Neuron (in vitro differentiated cells): ENCODE results near the gene EXTL1.
"Not testable (repeated sequence)": the region's sequence is repeated elsewhere in the genome, so short reads cannot be mapped to it uniquely, and the experiment has no call there.

ENCODE experiments used
- H2AFZ ChIP-seq: one replicate; pipeline ENCODE4 v1.6.1; 2013; ENCODE audit warnings: low read depth, mild to moderate bottlenecking, inconsistent platforms, low read length, moderate library complexity
- H3K27me3 ChIP-seq: one replicate; pipeline ENCODE4 v1.6.1; 2013; ENCODE audit warnings: low read length; ENCODE audit not compliant: insufficient read depth
- H3K36me3 ChIP-seq: one replicate; pipeline ENCODE4 v1.6.1; 2013; ENCODE audit warnings: low read length; ENCODE audit not compliant: insufficient read depth
- H3K4me1 ChIP-seq: one replicate; pipeline ENCODE4 v1.6.1; 2013; ENCODE audit warnings: low read length; ENCODE audit not compliant: insufficient read depth
- H3K4me3 ChIP-seq: 2 replicates; pipeline ENCODE4 v1.5.1; 2013; ENCODE audit warnings: mild to moderate bottlenecking, low read length, moderate library complexity
- H3K9me3 ChIP-seq: one replicate; pipeline ENCODE4 v1.6.1; 2013; ENCODE audit warnings: low read length

EXTL1 gene, protein sequence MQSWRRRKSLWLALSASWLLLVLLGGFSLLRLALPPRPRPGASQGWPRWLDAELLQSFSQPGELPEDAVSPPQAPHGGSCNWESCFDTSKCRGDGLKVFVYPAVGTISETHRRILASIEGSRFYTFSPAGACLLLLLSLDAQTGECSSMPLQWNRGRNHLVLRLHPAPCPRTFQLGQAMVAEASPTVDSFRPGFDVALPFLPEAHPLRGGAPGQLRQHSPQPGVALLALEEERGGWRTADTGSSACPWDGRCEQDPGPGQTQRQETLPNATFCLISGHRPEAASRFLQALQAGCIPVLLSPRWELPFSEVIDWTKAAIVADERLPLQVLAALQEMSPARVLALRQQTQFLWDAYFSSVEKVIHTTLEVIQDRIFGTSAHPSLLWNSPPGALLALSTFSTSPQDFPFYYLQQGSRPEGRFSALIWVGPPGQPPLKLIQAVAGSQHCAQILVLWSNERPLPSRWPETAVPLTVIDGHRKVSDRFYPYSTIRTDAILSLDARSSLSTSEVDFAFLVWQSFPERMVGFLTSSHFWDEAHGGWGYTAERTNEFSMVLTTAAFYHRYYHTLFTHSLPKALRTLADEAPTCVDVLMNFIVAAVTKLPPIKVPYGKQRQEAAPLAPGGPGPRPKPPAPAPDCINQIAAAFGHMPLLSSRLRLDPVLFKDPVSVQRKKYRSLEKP

DNA sequence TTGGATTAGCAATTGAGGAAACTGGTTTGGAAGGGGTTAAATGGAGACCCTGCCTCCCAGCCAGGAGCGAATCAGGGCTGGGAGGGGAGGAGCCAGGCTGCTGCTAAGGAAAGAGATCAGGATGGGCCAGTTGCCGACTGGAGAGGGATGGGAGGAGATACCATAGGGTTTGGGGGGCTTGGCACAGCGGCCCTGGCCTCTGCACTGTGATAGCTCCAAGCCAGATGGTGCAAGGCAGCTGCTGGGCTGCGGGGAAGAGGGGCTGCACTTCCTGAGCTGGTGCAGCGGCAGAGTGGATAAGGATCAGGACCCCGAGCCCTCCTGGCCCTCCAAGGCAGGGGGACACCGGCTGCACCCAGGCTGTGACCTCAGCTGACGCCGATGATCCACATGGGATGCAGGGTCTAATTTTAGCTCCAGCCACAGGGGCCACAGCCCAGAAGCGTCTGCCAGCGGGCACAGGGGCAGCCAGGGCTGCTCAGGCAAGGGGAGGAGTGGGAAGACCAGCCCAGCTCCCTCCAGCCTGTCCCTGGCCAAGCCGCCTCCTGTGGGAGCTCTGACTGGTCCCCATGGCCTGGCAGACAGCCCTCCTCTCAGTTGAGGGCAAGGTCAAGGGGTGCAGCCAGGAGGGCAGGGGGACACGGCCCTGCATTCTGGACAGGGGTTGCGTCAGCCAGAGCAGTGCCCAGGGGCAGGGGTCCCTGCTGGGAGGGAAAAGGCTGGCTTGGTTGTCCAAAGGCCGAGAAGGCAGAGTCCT lies at the start of gene EXTL1:
TSS of gene EXTL1 (plus strand) at position 129 of the 757 bp plus-strand sequence. CDS start 872 bp downstream, outside the sequence.
- H3K9me3 ChIP-seq = no peaks in the 10 kb centered on the region
- H3K27me3 ChIP-seq = peaks cover 5% of the 10 kb centered on the region
- peaks cover 26% of the 10 kb centered on the region for H3K4me1 ChIP-seq
- no peaks in the 10 kb centered on the region for H3K36me3 ChIP-seq
- peak within 1 kb of the TSS; percentile 53 for H3K4me3 ChIP-seq
- H2AFZ ChIP-seq = peak within 1 kb of the TSS; percentile 38

DNA sequence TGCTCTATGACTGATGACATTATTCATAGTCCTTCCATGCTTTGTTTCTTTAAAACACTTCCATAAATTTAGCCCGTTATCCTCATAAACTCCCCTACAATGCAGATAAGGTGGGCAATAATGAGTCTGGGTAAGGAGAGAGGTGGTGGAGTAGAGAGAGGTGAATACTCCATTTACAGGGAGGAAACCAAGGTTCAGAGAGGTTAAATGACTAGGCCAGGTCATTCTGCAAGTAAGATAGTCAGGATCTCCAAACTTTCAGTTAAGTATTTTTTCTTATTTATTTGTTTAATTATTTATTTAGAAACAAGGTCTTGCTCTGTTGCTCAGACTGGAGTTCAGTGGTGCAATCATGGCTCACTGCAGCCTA lies 49.8 kb upstream of the EXTL1 start:
- H3K27me3 ChIP-seq = no peaks in the 10 kb centered on the region
- H3K36me3 ChIP-seq = peaks cover 72% of the 10 kb centered on the region
- no peak overlapping the region for H3K4me3 ChIP-seq
- H3K9me3 ChIP-seq = peaks cover 6% of the 10 kb centered on the region
- no peak overlapping the region for H2AFZ ChIP-seq
- H3K4me1 ChIP-seq = no peaks in the 10 kb centered on the region

- Histone ChIP-seq H3K4me1 (no peaks in the 10 kb centered on the region), H3K4me3 (no peak overlapping the region), H2AFZ (no peak overlapping the region), H3K27me3 (no peaks in the 10 kb centered on the region), H3K36me3 (peaks cover 73% of the 10 kb centered on the region), H3K9me3 (peaks cover 2% of the 10 kb centered on the region)
Observed at GRCh38 chr1:25973610-25974321, 47.8 kb upstream of the EXTL1 start.

GRCh38 chr1:25977801-25978200 lies 43.8 kb upstream of the EXTL1 start:
- H3K27me3 ChIP-seq = no peaks in the 10 kb centered on the region
- H2AFZ ChIP-seq = no peak overlapping the region
- no peak overlapping the region for H3K4me3 ChIP-seq
- H3K9me3 ChIP-seq = peaks cover 3% of the 10 kb centered on the region
- H3K4me1 ChIP-seq = no peaks in the 10 kb centered on the region
- H3K36me3 ChIP-seq = peaks cover 71% of the 10 kb centered on the region

GRCh38 chr1:25978403-25978802 lies 43.2 kb upstream of the EXTL1 start:
- H3K36me3 ChIP-seq = peaks cover 73% of the 10 kb centered on the region

GRCh38 chr1:25979210-25979609 lies 42.4 kb upstream of the EXTL1 start:
- Histone ChIP-seq H2AFZ (no peak overlapping the region), H3K9me3 (peaks cover 3% of the 10 kb centered on the region), H3K4me3 (no peak overlapping the region), H3K4me1 (no peaks in the 10 kb centered on the region), H3K27me3 (no peaks in the 10 kb centered on the region), H3K36me3 (peaks cover 73% of the 10 kb centered on the region)

More at GRCh38 chr1:25978403-25978802, 43.2 kb upstream of the EXTL1 start:
- H3K9me3 ChIP-seq = peaks cover 3% of the 10 kb centered on the region
- H3K4me3 ChIP-seq = no peak overlapping the region
- no peak overlapping the region for H2AFZ ChIP-seq
- H3K4me1 ChIP-seq = no peaks in the 10 kb centered on the region
- H3K27me3 ChIP-seq = no peaks in the 10 kb centered on the region

GRCh38 chr1:25985171-25985570 lies 36.4 kb upstream of the EXTL1 start:
- Histone ChIP-seq H3K4me1 (no peaks in the 10 kb centered on the region), H3K27me3 (no peaks in the 10 kb centered on the region), H3K9me3 (peaks cover 2% of the 10 kb centered on the region), H3K4me3 (no peak overlapping the region), H2AFZ (no peak overlapping the region), H3K36me3 (peaks cover 48% of the 10 kb centered on the region)

DNA sequence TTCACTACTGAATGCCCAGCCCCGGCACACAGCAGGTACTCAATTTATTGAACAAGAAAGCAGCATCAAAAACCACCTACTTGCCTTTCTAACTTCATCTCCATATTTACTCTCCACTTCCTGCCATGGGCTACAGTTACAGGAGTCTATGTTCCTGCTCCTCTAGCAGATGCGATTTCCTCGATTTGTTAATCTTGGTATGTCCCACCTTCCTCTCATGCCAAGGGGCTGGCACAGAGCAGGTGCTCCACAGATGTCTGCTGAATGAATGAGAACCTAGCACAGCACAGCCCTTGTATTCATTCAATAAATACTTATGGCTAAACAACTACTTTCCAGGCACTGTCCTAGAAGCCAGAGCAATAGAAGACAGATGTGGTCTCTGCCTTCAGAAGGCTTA lies 35.9 kb upstream of the EXTL1 start:
- Histone ChIP-seq H2AFZ (no peak overlapping the region), H3K27me3 (no peaks in the 10 kb centered on the region), H3K4me3 (no peak overlapping the region), H3K9me3 (peaks cover 2% of the 10 kb centered on the region), H3K4me1 (no peaks in the 10 kb centered on the region), H3K36me3 (peaks cover 48% of the 10 kb centered on the region)

DNA sequence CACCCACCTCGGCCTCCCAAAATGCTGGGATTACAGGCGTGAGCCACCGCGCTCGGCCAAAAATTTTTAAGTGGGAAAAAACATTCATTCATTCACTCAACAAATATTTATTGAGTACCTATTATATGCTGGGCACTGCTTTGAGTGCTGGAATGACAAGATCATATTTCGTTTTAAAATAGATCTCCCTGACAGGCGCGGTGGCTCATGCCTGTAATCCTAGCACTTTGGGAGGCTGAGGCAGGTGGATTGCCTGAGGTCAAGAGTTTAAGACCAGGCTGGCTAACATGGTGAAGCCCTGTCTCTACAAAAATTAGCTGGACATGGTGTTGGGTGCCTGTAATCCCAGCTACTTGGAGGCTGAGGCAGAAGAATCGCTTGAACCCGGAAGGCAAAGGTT lies 34.8 kb upstream of the EXTL1 start:
- H3K36me3 ChIP-seq = peaks cover 45% of the 10 kb centered on the region
- H3K4me1 ChIP-seq, H2AFZ ChIP-seq, H3K4me3 ChIP-seq, H3K27me3 ChIP-seq, H3K9me3 ChIP-seq: not testable (repeated sequence)

DNA sequence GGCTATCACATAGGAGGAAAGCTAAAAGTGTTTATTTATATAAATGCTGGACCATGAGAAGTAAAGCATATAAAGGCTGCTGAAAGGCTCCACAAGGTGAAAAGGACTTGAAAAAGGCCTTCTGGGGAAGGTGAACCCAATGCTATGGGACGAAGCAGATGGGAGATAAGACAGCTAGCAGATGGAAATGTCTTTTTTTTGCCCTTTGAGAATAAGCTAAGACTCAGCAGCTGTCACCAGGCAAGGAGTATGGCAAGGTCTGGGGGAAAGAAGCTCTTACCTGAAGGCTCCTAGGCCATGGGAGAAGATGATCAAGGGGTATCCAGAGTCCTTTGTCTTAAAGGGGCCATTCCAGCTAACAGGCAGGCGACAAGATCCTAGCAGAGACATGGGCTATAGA lies 33.6 kb upstream of the EXTL1 start:
- peaks cover 34% of the 10 kb centered on the region for H3K36me3 ChIP-seq
- H3K9me3 ChIP-seq = no peaks in the 10 kb centered on the region
- H3K27me3 ChIP-seq = no peaks in the 10 kb centered on the region
- H3K4me3 ChIP-seq = no peak overlapping the region
- no peak overlapping the region for H2AFZ ChIP-seq
- peaks cover 8% of the 10 kb centered on the region for H3K4me1 ChIP-seq

GRCh38 chr1:25989440-25990234 lies 31.9 kb upstream of the EXTL1 start:
- Histone ChIP-seq H3K36me3 (peaks cover 19% of the 10 kb centered on the region), H3K9me3 (no peaks in the 10 kb centered on the region), H3K4me1 (peaks cover 25% of the 10 kb centered on the region), H2AFZ (no peak overlapping the region), H3K27me3 (no peaks in the 10 kb centered on the region), H3K4me3 (no peak overlapping the region)

GRCh38 chr1:25990251-25990650 lies 31.3 kb upstream of the EXTL1 start:
- H3K4me1 ChIP-seq = peaks cover 25% of the 10 kb centered on the region
- H3K36me3 ChIP-seq = peaks cover 17% of the 10 kb centered on the region
- no peak overlapping the region for H2AFZ ChIP-seq
- H3K27me3 ChIP-seq = no peaks in the 10 kb centered on the region
- H3K9me3 ChIP-seq = no peaks in the 10 kb centered on the region
- H3K4me3 ChIP-seq = no peak overlapping the region
